Breast epithelium (tissue), 3 donors: Measurements from ENCODE around the gene TPSD1.
"Not testable (repeated sequence)": the region's sequence is repeated elsewhere in the genome, so short reads cannot be mapped to it uniquely, and the experiment has no call there.

Experiments used
- CTCF ChIP-seq, 3 donors: fragments of 450-650 bp; IDR thresholded peaks; one replicate each; pipeline ENCODE4 v1.5.1; 2016 to 2017; ENCODE audit warnings: antibody characterized with exemption in 3 of 3, mild to moderate bottlenecking in 3 of 3, moderate library complexity in 3 of 3
- POLR2AphosphoS5 ChIP-seq, 3 donors: sonication (generic); formaldehyde crosslinking; IDR thresholded peaks; one replicate each; pipeline ENCODE4 v1.6.1; 2017; ENCODE audit warnings: antibody characterized with exemption in 3 of 3

- TF ChIP-seq CTCF, POLR2AphosphoS5 (IDR thresholded peaks at IDR 0.05): not testable (repeated sequence)
Observed at GRCh38 chr16:1229476-1229875, 26.4 kb upstream of the TPSD1 start.
